SK-N-SH treated with all-trans-retinoic acid at 6 μM for 48 hours (cell line): ENCODE results near the gene ERBIN.

Experiments used
- ATAC-seq: fragments of 200-7000 bp; cut with Tn5 transposase; 3 replicates; pipeline ENCODE4 v1.9.1; 2020; ENCODE audit warnings: mild to moderate bottlenecking, moderate library complexity
- ARNTL ChIP-seq: fragments of 450-650 bp; formaldehyde crosslinking; IDR thresholded peaks from 2 replicates; pipeline ENCODE4 v1.5.0; 2020; ENCODE audit warnings: low read depth, mild to moderate bottlenecking, moderate library complexity, borderline replicate concordance
- BACH2 ChIP-seq: fragments of 250-450 bp; sonication (Bioruptor Pico); IDR thresholded peaks from 2 replicates; pipeline ENCODE4 v1.9.0; 2021; ENCODE audit warnings: mild to moderate bottlenecking, borderline replicate concordance
- CSDC2 ChIP-seq: fragments of 250-450 bp; sonication (Bioruptor Pico); IDR thresholded peaks from 2 replicates; pipeline ENCODE4 v1.5.0; 2020; ENCODE audit warnings: mild to moderate bottlenecking, moderate library complexity
- ESRRG ChIP-seq: fragments of 250-450 bp; sonication (Bioruptor Pico); IDR thresholded peaks from 2 replicates; pipeline ENCODE4 v1.6.1; 2021; ENCODE audit warnings: mild to moderate bottlenecking
- GLIS3 ChIP-seq: fragments of 250-450 bp; sonication (Bioruptor Pico); IDR thresholded peaks from 2 replicates; pipeline ENCODE4 v1.5.0; 2020; ENCODE audit warnings: mild to moderate bottlenecking, moderate library complexity
- ISL1 ChIP-seq: fragments of 250-450 bp; sonication (Bioruptor Pico); IDR thresholded peaks from 2 replicates; pipeline ENCODE4 v2.1.2; 2022; ENCODE audit warnings: mild to moderate bottlenecking, moderate library complexity
- PPARA ChIP-seq: fragments of 250-450 bp; sonication (Bioruptor Pico); IDR thresholded peaks from 2 replicates; pipeline ENCODE4 v1.5.0; 2020; ENCODE audit warnings: mild to moderate bottlenecking, borderline replicate concordance
- RARB ChIP-seq: fragments of 250-450 bp; sonication (Bioruptor Pico); IDR thresholded peaks from 2 replicates; pipeline ENCODE4 v1.8.0; 2021; ENCODE audit warnings: mild to moderate bottlenecking, moderate library complexity
- SNAI2 ChIP-seq: fragments of 250-450 bp; sonication (Bioruptor Pico); IDR thresholded peaks from 2 replicates; pipeline ENCODE4 v1.5.0; 2020; ENCODE audit warnings: mild to moderate bottlenecking, moderate library complexity
- TCF4 ChIP-seq: fragments of 250-450 bp; sonication (Bioruptor Pico); IDR thresholded peaks from 2 replicates; pipeline ENCODE4 v1.8.0; 2021; ENCODE audit warnings: mild to moderate bottlenecking, moderate library complexity, borderline replicate concordance
- TOX ChIP-seq: fragments of 250-450 bp; sonication (Bioruptor Pico); IDR thresholded peaks from 2 replicates; pipeline ENCODE4 v1.8.0; 2021; ENCODE audit warnings: mild to moderate bottlenecking, moderate library complexity, borderline replicate concordance
- ZC3H10 ChIP-seq: fragments of 250-450 bp; sonication (Bioruptor Pico); IDR thresholded peaks from 2 replicates; pipeline ENCODE4 v1.5.1; 2021; ENCODE audit warnings: mild to moderate bottlenecking, moderate library complexity
- ZFP3 ChIP-seq: fragments of 250-450 bp; sonication (Bioruptor Pico); IDR thresholded peaks from 2 replicates; pipeline ENCODE4 v1.5.0; 2020; ENCODE audit warnings: mild to moderate bottlenecking, moderate library complexity
- ZFP30 ChIP-seq: fragments of 450-650 bp; formaldehyde crosslinking; IDR thresholded peaks from 2 replicates; pipeline ENCODE4 v1.5.0; 2022; ENCODE audit warnings: mild to moderate bottlenecking, moderate library complexity
- ZNF565 ChIP-seq: fragments of 450-650 bp; formaldehyde crosslinking; conservative IDR thresholded peaks from 2 replicates; pipeline ENCODE4 v1.5.0; 2020; ENCODE audit warnings: low read depth, mild to moderate bottlenecking, moderate library complexity
- ZNF70 ChIP-seq: fragments of 450-650 bp; formaldehyde crosslinking; IDR thresholded peaks from 2 replicates; pipeline ENCODE4 v1.5.0; 2020; ENCODE audit warnings: mild to moderate bottlenecking, moderate library complexity
- ZNF8 ChIP-seq: fragments of 450-650 bp; formaldehyde crosslinking; IDR thresholded peaks from 2 replicates; pipeline ENCODE4 v1.5.0; 2020; ENCODE audit warnings: mild to moderate bottlenecking, moderate library complexity
- TF ChIP-seq, protein P1 (sequence below): fragments of 250-450 bp; sonication (Bioruptor Pico); IDR thresholded peaks from 2 replicates; pipeline ENCODE4 v1.8.0; 2021; ENCODE audit warnings: low read depth, mild to moderate bottlenecking, moderate library complexity, borderline replicate concordance
- TF ChIP-seq, protein P2 (sequence below): fragments of 250-450 bp; sonication (Bioruptor Pico); IDR thresholded peaks from 2 replicates; pipeline ENCODE4 v1.8.0; 2020; ENCODE audit warnings: mild to moderate bottlenecking, moderate library complexity, borderline replicate concordance
- TF ChIP-seq, protein P3 (sequence below): fragments of 250-450 bp; sonication (Bioruptor Pico); IDR thresholded peaks from 2 replicates; pipeline ENCODE4 v1.5.0; 2020; ENCODE audit warnings: mild to moderate bottlenecking, moderate library complexity
- TF ChIP-seq, protein P4 (sequence below): fragments of 250-450 bp; sonication (Bioruptor Pico); IDR thresholded peaks from 2 replicates; pipeline ENCODE4 v1.5.1; 2020; ENCODE audit warnings: low read depth, mild to moderate bottlenecking, moderate library complexity

The ERBIN gene

DNA sequence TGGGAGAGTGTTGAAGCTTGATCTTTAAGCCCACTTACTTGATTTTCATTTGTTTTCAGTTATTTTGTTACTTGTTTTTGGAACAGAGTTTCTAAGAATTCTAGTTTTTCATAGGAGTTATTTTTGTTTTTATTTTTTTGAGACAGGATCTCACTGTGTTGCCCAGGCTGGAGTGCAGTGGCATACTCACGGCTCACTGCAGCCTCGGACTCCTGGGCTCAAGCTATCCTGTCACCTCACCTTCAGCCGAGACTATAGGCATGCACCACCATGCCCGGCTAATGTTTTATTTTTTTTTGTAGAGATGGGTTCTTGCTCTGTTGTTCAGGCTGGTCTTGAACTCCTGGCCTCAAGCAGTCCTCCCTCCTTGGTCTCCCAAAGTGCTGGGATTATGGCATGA, 6.3 kb downstream of the ERBIN start:
- TF ChIP-seq TOX (CRISPR knock-in tag): no peak
- TF ChIP-seq ZNF565 (CRISPR knock-in tag): no peak
- TF ChIP-seq, protein P1, sequence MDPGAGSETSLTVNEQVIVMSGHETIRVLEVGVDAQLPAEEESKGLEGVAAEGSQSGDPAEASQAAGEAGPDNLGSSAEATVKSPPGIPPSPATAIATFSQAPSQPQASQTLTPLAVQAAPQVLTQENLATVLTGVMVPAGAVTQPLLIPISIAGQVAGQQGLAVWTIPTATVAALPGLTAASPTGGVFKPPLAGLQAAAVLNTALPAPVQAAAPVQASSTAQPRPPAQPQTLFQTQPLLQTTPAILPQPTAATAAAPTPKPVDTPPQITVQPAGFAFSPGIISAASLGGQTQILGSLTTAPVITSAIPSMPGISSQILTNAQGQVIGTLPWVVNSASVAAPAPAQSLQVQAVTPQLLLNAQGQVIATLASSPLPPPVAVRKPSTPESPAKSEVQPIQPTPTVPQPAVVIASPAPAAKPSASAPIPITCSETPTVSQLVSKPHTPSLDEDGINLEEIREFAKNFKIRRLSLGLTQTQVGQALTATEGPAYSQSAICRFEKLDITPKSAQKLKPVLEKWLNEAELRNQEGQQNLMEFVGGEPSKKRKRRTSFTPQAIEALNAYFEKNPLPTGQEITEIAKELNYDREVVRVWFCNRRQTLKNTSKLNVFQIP (CRISPR knock-in tag): no peak
- no peak for TF ChIP-seq ZFP3 (CRISPR knock-in tag)
- TF ChIP-seq BACH2 (CRISPR knock-in tag): no peak
- TF ChIP-seq, protein P2, sequence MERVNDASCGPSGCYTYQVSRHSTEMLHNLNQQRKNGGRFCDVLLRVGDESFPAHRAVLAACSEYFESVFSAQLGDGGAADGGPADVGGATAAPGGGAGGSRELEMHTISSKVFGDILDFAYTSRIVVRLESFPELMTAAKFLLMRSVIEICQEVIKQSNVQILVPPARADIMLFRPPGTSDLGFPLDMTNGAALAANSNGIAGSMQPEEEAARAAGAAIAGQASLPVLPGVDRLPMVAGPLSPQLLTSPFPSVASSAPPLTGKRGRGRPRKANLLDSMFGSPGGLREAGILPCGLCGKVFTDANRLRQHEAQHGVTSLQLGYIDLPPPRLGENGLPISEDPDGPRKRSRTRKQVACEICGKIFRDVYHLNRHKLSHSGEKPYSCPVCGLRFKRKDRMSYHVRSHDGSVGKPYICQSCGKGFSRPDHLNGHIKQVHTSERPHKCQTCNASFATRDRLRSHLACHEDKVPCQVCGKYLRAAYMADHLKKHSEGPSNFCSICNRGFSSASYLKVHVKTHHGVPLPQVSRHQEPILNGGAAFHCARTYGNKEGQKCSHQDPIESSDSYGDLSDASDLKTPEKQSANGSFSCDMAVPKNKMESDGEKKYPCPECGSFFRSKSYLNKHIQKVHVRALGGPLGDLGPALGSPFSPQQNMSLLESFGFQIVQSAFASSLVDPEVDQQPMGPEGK (CRISPR knock-in tag): no peak
- TF ChIP-seq, protein P3, sequence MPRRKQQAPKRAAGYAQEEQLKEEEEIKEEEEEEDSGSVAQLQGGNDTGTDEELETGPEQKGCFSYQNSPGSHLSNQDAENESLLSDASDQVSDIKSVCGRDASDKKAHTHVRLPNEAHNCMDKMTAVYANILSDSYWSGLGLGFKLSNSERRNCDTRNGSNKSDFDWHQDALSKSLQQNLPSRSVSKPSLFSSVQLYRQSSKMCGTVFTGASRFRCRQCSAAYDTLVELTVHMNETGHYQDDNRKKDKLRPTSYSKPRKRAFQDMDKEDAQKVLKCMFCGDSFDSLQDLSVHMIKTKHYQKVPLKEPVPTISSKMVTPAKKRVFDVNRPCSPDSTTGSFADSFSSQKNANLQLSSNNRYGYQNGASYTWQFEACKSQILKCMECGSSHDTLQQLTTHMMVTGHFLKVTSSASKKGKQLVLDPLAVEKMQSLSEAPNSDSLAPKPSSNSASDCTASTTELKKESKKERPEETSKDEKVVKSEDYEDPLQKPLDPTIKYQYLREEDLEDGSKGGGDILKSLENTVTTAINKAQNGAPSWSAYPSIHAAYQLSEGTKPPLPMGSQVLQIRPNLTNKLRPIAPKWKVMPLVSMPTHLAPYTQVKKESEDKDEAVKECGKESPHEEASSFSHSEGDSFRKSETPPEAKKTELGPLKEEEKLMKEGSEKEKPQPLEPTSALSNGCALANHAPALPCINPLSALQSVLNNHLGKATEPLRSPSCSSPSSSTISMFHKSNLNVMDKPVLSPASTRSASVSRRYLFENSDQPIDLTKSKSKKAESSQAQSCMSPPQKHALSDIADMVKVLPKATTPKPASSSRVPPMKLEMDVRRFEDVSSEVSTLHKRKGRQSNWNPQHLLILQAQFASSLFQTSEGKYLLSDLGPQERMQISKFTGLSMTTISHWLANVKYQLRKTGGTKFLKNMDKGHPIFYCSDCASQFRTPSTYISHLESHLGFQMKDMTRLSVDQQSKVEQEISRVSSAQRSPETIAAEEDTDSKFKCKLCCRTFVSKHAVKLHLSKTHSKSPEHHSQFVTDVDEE (CRISPR knock-in tag): no peak
- TF ChIP-seq PPARA (CRISPR knock-in tag): no peak
- no peak for TF ChIP-seq RARB (CRISPR knock-in tag)
- no peak for TF ChIP-seq ISL1
- no peak for TF ChIP-seq ESRRG (CRISPR knock-in tag)
- no peak for TF ChIP-seq ZFP30 (CRISPR knock-in tag)
- TF ChIP-seq SNAI2 (CRISPR knock-in tag): no peak
- no peak for TF ChIP-seq TCF4
- TF ChIP-seq CSDC2: no peak
- TF ChIP-seq, protein P4, sequence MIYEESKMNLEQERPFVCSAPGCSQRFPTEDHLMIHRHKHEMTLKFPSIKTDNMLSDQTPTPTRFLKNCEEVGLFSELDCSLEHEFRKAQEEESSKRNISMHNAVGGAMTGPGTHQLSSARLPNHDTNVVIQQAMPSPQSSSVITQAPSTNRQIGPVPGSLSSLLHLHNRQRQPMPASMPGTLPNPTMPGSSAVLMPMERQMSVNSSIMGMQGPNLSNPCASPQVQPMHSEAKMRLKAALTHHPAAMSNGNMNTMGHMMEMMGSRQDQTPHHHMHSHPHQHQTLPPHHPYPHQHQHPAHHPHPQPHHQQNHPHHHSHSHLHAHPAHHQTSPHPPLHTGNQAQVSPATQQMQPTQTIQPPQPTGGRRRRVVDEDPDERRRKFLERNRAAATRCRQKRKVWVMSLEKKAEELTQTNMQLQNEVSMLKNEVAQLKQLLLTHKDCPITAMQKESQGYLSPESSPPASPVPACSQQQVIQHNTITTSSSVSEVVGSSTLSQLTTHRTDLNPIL: no peak
- TF ChIP-seq ZNF8 (CRISPR knock-in tag): no peak
- no peak for ATAC-seq

DNA sequence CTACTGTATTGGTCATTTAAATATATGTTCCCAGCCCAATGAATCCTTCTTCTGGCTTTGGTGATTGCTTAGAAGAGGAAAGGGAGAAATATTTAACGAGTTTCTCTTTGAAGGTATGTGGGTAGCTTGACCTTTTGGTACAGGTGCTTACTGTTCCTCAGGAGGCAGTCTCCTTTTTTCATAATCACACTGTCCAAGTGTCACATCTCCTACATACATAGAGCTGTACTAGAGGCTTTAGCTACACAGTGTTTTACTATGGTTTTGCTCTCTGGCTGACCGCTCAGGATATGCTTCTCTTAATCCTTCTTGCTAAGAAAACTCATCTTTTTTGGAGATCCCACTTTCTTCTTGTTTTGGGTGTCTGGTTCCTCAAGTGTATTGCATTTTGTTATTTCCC, 6.9 kb downstream of the ERBIN start:
- 0 out of 3 replicates have a peak, but pooled peaks have one; percentile 24 for ATAC-seq
- TF ChIP-seq ZNF8 (CRISPR knock-in tag): no peak
- no peak for TF ChIP-seq ZNF565 (CRISPR knock-in tag)
- TF ChIP-seq ISL1: no peak
- TF ChIP-seq RARB (CRISPR knock-in tag): no peak
- TF ChIP-seq, protein P4: no peak
- TF ChIP-seq ZNF70 (CRISPR knock-in tag): no peak
- no peak for TF ChIP-seq GLIS3 (CRISPR knock-in tag)
- TF ChIP-seq ZFP30 (CRISPR knock-in tag): no peak
- no peak for TF ChIP-seq PPARA (CRISPR knock-in tag)
- TF ChIP-seq, all 23 proteins: peak for 0

DNA sequence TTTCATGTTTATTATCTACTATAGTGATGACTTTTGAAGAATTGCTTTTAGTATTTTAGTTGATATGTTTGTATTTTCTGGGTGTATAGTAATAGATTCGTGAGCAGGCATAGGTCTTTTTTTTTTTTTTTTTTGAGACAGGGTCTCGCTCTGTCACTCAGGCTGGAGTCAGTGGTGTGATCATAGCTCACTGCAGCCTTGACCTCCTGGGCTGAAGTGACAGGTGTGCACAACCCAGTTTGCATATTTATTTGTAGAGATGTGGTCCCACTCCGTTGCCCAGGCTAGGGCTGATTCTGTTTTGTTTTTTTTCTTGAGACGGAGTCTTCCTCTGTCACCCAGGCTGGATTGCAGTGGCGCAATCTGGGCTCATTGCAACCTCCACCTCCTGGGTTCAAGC, 11.9 kb downstream of the ERBIN start:
- TF ChIP-seq RARB (CRISPR knock-in tag) (no peak), ZFP30 (CRISPR knock-in tag) (no peak), ZNF8 (CRISPR knock-in tag) (no peak), ESRRG (CRISPR knock-in tag) (no peak), BACH2 (CRISPR knock-in tag) (no peak), ARNTL (CRISPR knock-in tag) (no peak), ZC3H10 (CRISPR knock-in tag) (no peak), SNAI2 (CRISPR knock-in tag) (no peak), ZNF70 (CRISPR knock-in tag) (no peak), ZNF565 (CRISPR knock-in tag) (no peak), TOX (CRISPR knock-in tag) (no peak), CSDC2 (no peak), ISL1 (no peak)
- TF ChIP-seq, protein P2 (CRISPR knock-in tag): no peak
- TF ChIP-seq, protein P3 (CRISPR knock-in tag): no peak
- TF ChIP-seq, all 23 proteins: peak for 0
- ATAC-seq: no peak
